ENCODE measurements around the gene EDAR.

Gene EDAR

DNA sequence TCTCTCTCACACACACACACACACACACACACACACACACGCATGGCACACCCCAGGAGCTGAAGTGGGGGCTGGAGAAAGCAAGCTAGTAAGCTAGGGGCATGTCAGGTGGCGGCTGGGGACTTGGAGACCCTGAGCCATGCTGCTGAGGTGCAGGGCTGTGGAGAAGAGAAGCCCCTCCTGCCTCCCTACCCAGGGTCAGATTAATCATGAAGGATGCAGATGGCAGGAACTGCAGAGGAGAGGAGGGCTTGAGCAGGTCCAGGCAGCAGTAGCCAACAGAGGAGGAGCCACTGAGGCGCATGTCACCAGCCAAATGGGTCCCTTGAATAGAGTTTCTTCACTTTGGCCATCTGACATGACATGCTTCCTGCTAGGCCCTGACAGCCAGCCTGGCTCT is 9.6 kb downstream of the EDAR start:
- TF ChIP-seq REST (IDR thresholded peaks at IDR 0.05; ENCODE audit: insufficient read depth in 1 of 2, low read depth in 2 of 2, low read length in 2 of 2) (no peak), POLR2AphosphoS5 (IDR thresholded peaks at IDR 0.05; ENCODE audit: low read depth, low read length) (no peak), FOXP2 (optimal IDR thresholded peaks at IDR 0.05; ENCODE audit: borderline replicate concordance, extremely low read depth, extremely low read length, insufficient read depth) (no peak), SIN3A (IDR thresholded peaks at IDR 0.05; ENCODE audit: borderline replicate concordance, insufficient read depth, low read length) (no peak), TAF1 (IDR thresholded peaks at IDR 0.05; ENCODE audit: borderline replicate concordance, insufficient read depth, low read length) (no peak)

DNA sequence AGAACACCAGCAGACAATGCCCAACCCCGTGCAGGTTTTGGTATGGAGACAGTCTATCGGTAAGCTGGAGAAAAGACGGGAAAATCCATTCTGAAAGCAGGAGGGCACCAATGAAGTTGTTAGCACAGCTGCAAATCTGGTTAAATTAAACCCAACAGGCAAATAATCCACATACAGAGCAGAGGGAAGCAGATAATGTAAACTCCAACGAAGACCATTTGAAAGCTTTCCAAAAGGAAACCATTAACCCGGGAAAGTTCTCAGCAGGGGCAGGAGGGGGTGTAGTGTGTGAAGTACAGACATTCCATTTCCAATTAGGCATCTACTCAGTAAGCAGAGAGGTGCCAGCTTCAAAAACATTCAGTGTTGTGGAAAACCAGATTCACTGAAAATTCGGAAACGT is 10.3 kb downstream of the EDAR start:
- TF ChIP-seq SIN3A (IDR thresholded peaks at IDR 0.05; ENCODE audit: borderline replicate concordance, insufficient read depth, low read length), result no peak
- no peak for TF ChIP-seq FOXP2 (optimal IDR thresholded peaks at IDR 0.05; ENCODE audit: borderline replicate concordance, extremely low read depth, extremely low read length, insufficient read depth)
- no peak for TF ChIP-seq REST (IDR thresholded peaks at IDR 0.05; ENCODE audit: insufficient read depth in 1 of 2, low read depth in 2 of 2, low read length in 2 of 2)
- no peak for TF ChIP-seq TAF1 (IDR thresholded peaks at IDR 0.05; ENCODE audit: borderline replicate concordance, insufficient read depth, low read length)
- no peak for TF ChIP-seq POLR2AphosphoS5 (IDR thresholded peaks at IDR 0.05; ENCODE audit: low read depth, low read length)

- TF ChIP-seq TAF1 (IDR thresholded peaks at IDR 0.05; ENCODE audit: borderline replicate concordance, insufficient read depth, low read length) (no peak), SIN3A (IDR thresholded peaks at IDR 0.05; ENCODE audit: borderline replicate concordance, insufficient read depth, low read length) (no peak), REST (IDR thresholded peaks at IDR 0.05; ENCODE audit: insufficient read depth in 1 of 2, low read depth in 2 of 2, low read length in 2 of 2) (no peak), FOXP2 (optimal IDR thresholded peaks at IDR 0.05; ENCODE audit: borderline replicate concordance, extremely low read depth, extremely low read length, insufficient read depth) (no peak), POLR2AphosphoS5 (IDR thresholded peaks at IDR 0.05; ENCODE audit: low read depth, low read length) (no peak)
Observed at GRCh38 chr2:108975613-108976435, 13.2 kb downstream of the EDAR start.

GRCh38 chr2:108974674-108975073 is 14.3 kb downstream of the EDAR start:
- TF ChIP-seq SIN3A (IDR thresholded peaks at IDR 0.05; ENCODE audit: borderline replicate concordance, insufficient read depth, low read length), result no peak
- TF ChIP-seq FOXP2 (optimal IDR thresholded peaks at IDR 0.05; ENCODE audit: borderline replicate concordance, extremely low read depth, extremely low read length, insufficient read depth), result no peak
- no peak for TF ChIP-seq REST (IDR thresholded peaks at IDR 0.05; ENCODE audit: insufficient read depth in 1 of 2, low read depth in 2 of 2, low read length in 2 of 2)
- no peak for TF ChIP-seq POLR2AphosphoS5 (IDR thresholded peaks at IDR 0.05; ENCODE audit: low read depth, low read length)
- TF ChIP-seq TAF1 (IDR thresholded peaks at IDR 0.05; ENCODE audit: borderline replicate concordance, insufficient read depth, low read length), result no peak
